Putamen (tissue), 1 donor: ENCODE data around the gene KPNA3.
"Not testable (repeated sequence)": the region's sequence is repeated elsewhere in the genome, so short reads cannot be mapped to it uniquely, and the experiment has no call there.

ENCODE experiments used
- DNase-seq: peaks from one replicate; pipeline ENCODE4 v3.0.0-alpha.2; 2016; ENCODE audit warnings: low spot score

Gene KPNA3

GRCh38 chr13:49792550-49793324, at the start of gene KPNA3:
KPNA3 (minus strand) TSS chr13:49792682; CDS start chr13:49792506, 176 bp downstream.
- DNase-seq = peak; percentile 97

- no peak for DNase-seq
These were observed 49.5 kb upstream of the KPNA3 start for GRCh38 chr13:49841964-49842363.

GRCh38 chr13:49840675-49841074, 48.2 kb upstream of the KPNA3 start:
- no peak for DNase-seq

- no peak for DNase-seq
These were observed 47.8 kb upstream of the KPNA3 start for GRCh38 chr13:49840266-49840665.

- DNase-seq = no peak
These were observed 46.5 kb upstream of the KPNA3 start for GRCh38 chr13:49838989-49839388.

GRCh38 chr13:49836516-49836915, 44.0 kb upstream of the KPNA3 start:
- no peak for DNase-seq

- DNase-seq = no peak
These were observed 40.9 kb upstream of the KPNA3 start for GRCh38 chr13:49833402-49833801.

- DNase-seq = no peak
These were observed 39.0 kb upstream of the KPNA3 start for GRCh38 chr13:49831455-49831854.

GRCh38 chr13:49830721-49831120, 38.2 kb upstream of the KPNA3 start:
- DNase-seq = no peak

GRCh38 chr13:49829715-49830114, 37.2 kb upstream of the KPNA3 start:
- no peak for DNase-seq

GRCh38 chr13:49828453-49828852, 36.0 kb upstream of the KPNA3 start:
- DNase-seq = no peak

GRCh38 chr13:49827891-49828290, 35.4 kb upstream of the KPNA3 start:
- no peak for DNase-seq

- no peak for DNase-seq
These were observed 34.9 kb upstream of the KPNA3 start for GRCh38 chr13:49827336-49827735.

GRCh38 chr13:49821216-49822009, 28.9 kb upstream of the KPNA3 start:
- DNase-seq = no peak

- DNase-seq = no peak
These were observed 28.2 kb upstream of the KPNA3 start for GRCh38 chr13:49820591-49821215.

GRCh38 chr13:49816047-49816446, 23.6 kb upstream of the KPNA3 start:
- DNase-seq = not testable (repeated sequence)

GRCh38 chr13:49814551-49815270, 22.2 kb upstream of the KPNA3 start:
- DNase-seq = no peak

GRCh38 chr13:49812812-49813211, 20.3 kb upstream of the KPNA3 start:
- no peak for DNase-seq

- no peak for DNase-seq
These were observed 19.0 kb upstream of the KPNA3 start for GRCh38 chr13:49811527-49811908.

- no peak for DNase-seq
These were observed 18.4 kb upstream of the KPNA3 start for GRCh38 chr13:49810567-49811526.

GRCh38 chr13:49807681-49808080, 15.2 kb upstream of the KPNA3 start:
- DNase-seq = no peak
